HepG2 (cell line): Measurements from ENCODE around the gene PIANP. TPM values are rescaled to one million over a fixed set of nuclear protein-coding genes. Genes with fewer than 3 reads are reported as not detected.

Source experiments
- FOXK1 ChIP-seq: sonication (generic); formaldehyde crosslinking; IDR thresholded peaks from 2 replicates; pipeline ENCODE4 v1.4.0; 2020; ENCODE audit warnings: low read depth, missing genetic modification reagents, borderline replicate concordance
- GLI4 ChIP-seq: sonication (generic); formaldehyde crosslinking; IDR thresholded peaks from 2 replicates; pipeline ENCODE4 v1.5.1; 2020; ENCODE audit warnings: missing genetic modification reagents, mild to moderate bottlenecking, moderate library complexity, borderline replicate concordance
- HIVEP1 ChIP-seq: sonication (generic); formaldehyde crosslinking; IDR thresholded peaks from 2 replicates; pipeline ENCODE4 v1.4.0; 2020; ENCODE audit warnings: mild to moderate bottlenecking, missing genetic modification reagents
- REL ChIP-seq: sonication (generic); formaldehyde crosslinking; conservative IDR thresholded peaks from 2 replicates; pipeline ENCODE4 v1.8.0; 2022; ENCODE audit warnings: mild to moderate bottlenecking, missing genetic modification reagents, moderate library complexity
- SP1 ChIP-seq, 2 experiments: fragments of 450-650 bp in 1 of 2; sonication (generic) in 1 of 2; formaldehyde crosslinking in 1 of 2; IDR thresholded peaks; 2 replicates each; pipeline versions ENCODE4 v1.4.0 to v1.6.1; 2016 to 2020; ENCODE audit warnings: missing genetic modification reagents in 1 of 2
- TFDP2 ChIP-seq: sonication (generic); formaldehyde crosslinking; IDR thresholded peaks from 2 replicates; pipeline ENCODE4 v1.4.0; 2020; ENCODE audit warnings: missing genetic modification reagents
- THAP11 ChIP-seq: IDR thresholded peaks from 2 replicates; pipeline ENCODE4 v1.6.1; 2016; ENCODE audit warnings: missing biosample characterization, missing genetic modification reagents
- THAP9 ChIP-seq: sonication (generic); formaldehyde crosslinking; IDR thresholded peaks from 2 replicates; pipeline ENCODE4; 2020; ENCODE audit warnings: missing genetic modification reagents, mild to moderate bottlenecking, borderline replicate concordance
- ZBTB20 ChIP-seq: sonication (generic); formaldehyde crosslinking; IDR thresholded peaks from 2 replicates; pipeline ENCODE4 v1.8.1; 2023; ENCODE audit warnings: missing genetic modification reagents, low read depth, mild to moderate bottlenecking, borderline replicate concordance
- ZC3H13 ChIP-seq: sonication (generic); formaldehyde crosslinking; IDR thresholded peaks from 2 replicates; pipeline ENCODE4 v1.8.1; 2023; ENCODE audit warnings: mild to moderate bottlenecking, missing genetic modification reagents, moderate library complexity
- ZHX1 ChIP-seq: sonication (generic); formaldehyde crosslinking; IDR thresholded peaks from 2 replicates; pipeline ENCODE4 v1.8.1; 2022; ENCODE audit warnings: low read depth, mild to moderate bottlenecking, missing genetic modification reagents
- ZNF556 ChIP-seq: sonication (generic); formaldehyde crosslinking; IDR thresholded peaks from 2 replicates; pipeline ENCODE4 v1.4.0; 2020; ENCODE audit warnings: mild to moderate bottlenecking, missing genetic modification reagents, borderline replicate concordance
- ZNF615 ChIP-seq: sonication (generic); formaldehyde crosslinking; IDR thresholded peaks from 2 replicates; pipeline ENCODE4 v1.5.0; 2020; ENCODE audit warnings: mild to moderate bottlenecking, missing genetic modification reagents, borderline replicate concordance
- ZNF616 ChIP-seq: sonication (generic); formaldehyde crosslinking; IDR thresholded peaks from 2 replicates; pipeline ENCODE4 v1.5.0; 2020; ENCODE audit warnings: low read depth, mild to moderate bottlenecking, missing genetic modification reagents
- ZNF672 ChIP-seq: sonication (generic); formaldehyde crosslinking; IDR thresholded peaks from 2 replicates; pipeline ENCODE4 v1.8.1; 2022; ENCODE audit warnings: missing genetic modification reagents
- ZNF724P ChIP-seq: sonication (generic); formaldehyde crosslinking; IDR thresholded peaks from 2 replicates; pipeline ENCODE4 v1.8.0; 2022; ENCODE audit warnings: missing genetic modification reagents, borderline replicate concordance
- ZNF782 ChIP-seq: sonication (generic); formaldehyde crosslinking; IDR thresholded peaks from 2 replicates; pipeline ENCODE4 v1.4.0; 2020; ENCODE audit warnings: missing genetic modification reagents, mild to moderate bottlenecking, borderline replicate concordance
- ZXDC ChIP-seq: sonication (generic); formaldehyde crosslinking; IDR thresholded peaks from 2 replicates; pipeline ENCODE4 v1.5.0; 2020; ENCODE audit warnings: mild to moderate bottlenecking, missing genetic modification reagents
- polyA plus RNA-seq, 8 experiments: library from polyadenylated mRNA; depleted of rRNA in 3 of 8; stranded (reverse) in 7 of 8; unstranded in 1 of 8; fragments of >200 nt; fragmentation: Illumina TruSeq in 4 of 8; extraction: Trizol in 4 of 8; gene quantifications; 2 replicates each; pipeline versions ENCODE4 v1.2.1 to v1.2.3, GENCODE V29; 2011 to 2016; ENCODE audit warnings: low read depth in 4 of 8, missing spikeins in 1 of 8, mixed read lengths in 1 of 8; ENCODE audit not compliant: insufficient read depth in 1 of 8
- total RNA-seq, 5 experiments: library from RNA; depleted of rRNA; stranded (reverse); fragments of >200 nt; fragmentation: Illumina TruSeq; extraction: Trizol; gene quantifications; 2 replicates each; pipeline ENCODE4 v1.2.3, GENCODE V29; 2016; ENCODE audit warnings: low read depth in 1 of 5

PIANP gene
- total and polyA plus RNA-seq, 2 of the 13 experiments (the other 11 are each of a cell fraction or from before 2014, with no cell fraction given): not detected

- peak; percentile 78; the same call in 1 of the 2 replicates for TF ChIP-seq ZBTB20
- TF ChIP-seq ZNF782 (CRISPR knock-in tag): 0 out of 2 replicates have a peak, but pooled peaks have one; percentile 15
- peak; percentile 92 for TF ChIP-seq THAP9 (CRISPR knock-in tag)
- peak; percentile 83; the same call in 1 of the 2 replicates for TF ChIP-seq ZXDC
- peak; percentile 96 for TF ChIP-seq THAP11
- peak; percentile 93 for TF ChIP-seq HIVEP1 (CRISPR knock-in tag)
- peak; percentile 84 for TF ChIP-seq FOXK1 (CRISPR knock-in tag)
- TF ChIP-seq SP1 (IDR thresholded peaks at IDR 0.05): no peak
- peak; percentile 76 for TF ChIP-seq SP1 (CRISPR knock-in tag; IDR thresholded peaks at IDR 0.05)
- TF ChIP-seq REL (CRISPR knock-in tag): peak; percentile 93
- peak; percentile 97 for TF ChIP-seq ZNF616 (CRISPR knock-in tag)
- peak; percentile 60; the same call in 1 of the 2 replicates for TF ChIP-seq ZHX1 (CRISPR knock-in tag)
- TF ChIP-seq ZNF724P (CRISPR knock-in tag): peak; percentile 98
- TF ChIP-seq TFDP2 (CRISPR knock-in tag): peak; percentile 95
- peak; percentile 95; the same call in 1 of the 2 replicates for TF ChIP-seq ZNF615 (CRISPR knock-in tag)
- TF ChIP-seq ZC3H13 (CRISPR knock-in tag): peak; percentile 55; the same call in 1 of the 2 replicates
- TF ChIP-seq GLI4 (CRISPR knock-in tag): no peak
- TF ChIP-seq ZNF556 (CRISPR knock-in tag): peak; percentile 83; the same call in 1 of the 2 replicates
- TF ChIP-seq ZNF672: no peak
Observed at GRCh38 chr12:6723607-6724408, 23.2 kb upstream of the PIANP start, which contains the start of gene COPS7A (continued).
